Stimulated activated CD8-positive, alpha-beta memory T cell treated with anti-CD3 and anti-CD28 coated beads, Interleukin-15, amount 100 ng/mL, for 4 hours (primary cell): ENCODE data around the gene LAMA5.

Experiments
- DNase-seq, 2 donors: peaks; one replicate each; pipeline ENCODE4 v3.0.0-alpha.2; 2020; ENCODE audit warnings: low read depth in 2 of 2

The LAMA5 gene

GRCh38 chr20:62404112-62404665 lies 37.1 kb upstream of the LAMA5 start:
- no peak for DNase-seq

- no peak for DNase-seq
Observed at GRCh38 chr20:62403331-62403730, 36.2 kb upstream of the LAMA5 start.

- no peak for DNase-seq
Observed at GRCh38 chr20:62402456-62403150, 35.5 kb upstream of the LAMA5 start.

- DNase-seq: no peak
Observed at GRCh38 chr20:62401331-62401779, 34.2 kb upstream of the LAMA5 start.

GRCh38 chr20:62400541-62400940 lies 33.4 kb upstream of the LAMA5 start:
- no peak for DNase-seq

- no peak for DNase-seq
Observed at GRCh38 chr20:62400021-62400420, 32.9 kb upstream of the LAMA5 start.

- no peak for DNase-seq
Observed at GRCh38 chr20:62398120-62398821, 31.2 kb upstream of the LAMA5 start.

- DNase-seq: no peak
Observed at GRCh38 chr20:62396367-62397239, 29.5 kb upstream of the LAMA5 start.

- no peak for DNase-seq
Observed at GRCh38 chr20:62395311-62396242, 28.5 kb upstream of the LAMA5 start.

GRCh38 chr20:62394248-62395245 lies 27.4 kb upstream of the LAMA5 start:
- no peak for DNase-seq

GRCh38 chr20:62393830-62394229 lies 26.7 kb upstream of the LAMA5 start:
- DNase-seq: no peak

GRCh38 chr20:62393335-62393665 lies 26.2 kb upstream of the LAMA5 start:
- DNase-seq: no peak

- DNase-seq: no peak
Observed at GRCh38 chr20:62392621-62393334, 25.7 kb upstream of the LAMA5 start.

GRCh38 chr20:62392077-62392418 lies 24.9 kb upstream of the LAMA5 start:
- DNase-seq: no peak

GRCh38 chr20:62391165-62392076 lies 24.3 kb upstream of the LAMA5 start:
- DNase-seq: no peak

GRCh38 chr20:62390317-62391164 lies 23.4 kb upstream of the LAMA5 start:
- DNase-seq: no peak

GRCh38 chr20:62389601-62390087 lies 22.5 kb upstream of the LAMA5 start:
- DNase-seq: no peak
